HCT116 (cell line): ENCODE data around the gene TMUB1.

Experiments
- EZH2 ChIP-seq: fragments of 200-600 bp; sonication (generic); IDR thresholded peaks from 2 replicates; pipeline ENCODE4 v1.6.1; 2017; ENCODE audit warnings: antibody characterized with exemption, mixed run types
- MAX ChIP-seq: IDR thresholded peaks from 2 replicates; pipeline ENCODE4 v1.6.1; 2012
- POLR2A ChIP-seq: IDR thresholded peaks from 2 replicates; pipeline ENCODE4 v1.7.0; 2011; ENCODE audit warnings: borderline replicate concordance; ENCODE audit not compliant: insufficient read depth, insufficient read length; ENCODE audit errors: extremely low read depth
- SIN3A ChIP-seq: IDR thresholded peaks from 2 replicates; pipeline ENCODE4 v1.6.1; 2012; ENCODE audit warnings: low read depth

GRCh38 chr7:151080067-151080521, 3.2 kb downstream of the TMUB1 start:
- TF ChIP-seq POLR2A (no peak), MAX (no peak), SIN3A (no peak), EZH2 (no peak)
